Measurements from ENCODE around the gene UTP20.

Gene UTP20

DNA sequence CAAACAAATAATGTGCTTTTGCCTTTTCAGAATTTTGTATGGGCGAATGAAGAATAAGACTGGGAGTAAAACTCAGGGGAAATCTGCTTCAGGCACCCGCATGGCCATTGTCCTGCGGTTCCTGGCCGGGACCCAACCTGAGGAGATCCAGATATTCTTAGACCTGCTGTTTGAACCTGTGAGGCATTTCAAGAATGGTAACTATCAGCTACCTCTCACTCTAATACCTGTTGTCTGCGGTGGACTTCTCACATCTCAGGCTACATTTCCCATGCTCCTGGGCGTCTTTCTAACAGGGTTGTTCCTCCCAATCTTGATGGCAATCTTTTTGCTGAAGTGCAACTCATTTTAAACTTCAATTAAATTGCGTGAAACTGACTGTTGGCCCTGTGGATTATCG is 47.1 kb downstream of the UTP20 start:
- TF ChIP-seq, protein P1, sequence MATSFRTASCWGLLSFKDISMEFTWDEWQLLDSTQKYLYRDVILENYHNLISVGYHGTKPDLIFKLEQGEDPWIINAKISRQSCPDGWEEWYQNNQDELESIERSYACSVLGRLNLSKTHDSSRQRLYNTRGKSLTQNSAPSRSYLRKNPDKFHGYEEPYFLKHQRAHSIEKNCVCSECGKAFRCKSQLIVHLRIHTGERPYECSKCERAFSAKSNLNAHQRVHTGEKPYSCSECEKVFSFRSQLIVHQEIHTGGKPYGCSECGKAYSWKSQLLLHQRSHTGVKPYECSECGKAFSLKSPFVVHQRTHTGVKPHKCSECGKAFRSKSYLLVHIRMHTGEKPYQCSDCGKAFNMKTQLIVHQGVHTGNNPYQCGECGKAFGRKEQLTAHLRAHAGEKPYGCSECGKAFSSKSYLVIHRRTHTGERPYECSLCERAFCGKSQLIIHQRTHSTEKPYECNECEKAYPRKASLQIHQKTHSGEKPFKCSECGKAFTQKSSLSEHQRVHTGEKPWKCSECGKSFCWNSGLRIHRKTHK (tag by site-specific recombination; IDR thresholded peaks at IDR 0.05), result no peak
- TF ChIP-seq ZNF514 (tag by site-specific recombination; IDR thresholded peaks at IDR 0.05) (no peak), ZNF324 (tag by site-specific recombination; IDR thresholded peaks at IDR 0.05) (no peak)
- H3K4me1 ChIP-seq (ENCODE audit: control insufficient read depth, insufficient read depth, low read length), result no peaks in the 10 kb centered on the region
- H3K36me3 ChIP-seq (ENCODE audit: control insufficient read depth in 2 of 2, insufficient read depth in 1 of 2, low read length in 2 of 2), result peaks cover 16 to 44% of the 10 kb centered on the region in 2 experiments
- no peak overlapping the region for H3K27ac ChIP-seq (ENCODE audit: extremely low read depth, low read depth, low read length)
- ChIA-PET CTCF (interaction anchor here (0.6 kb wide), 1 partner anchor 226 kb away, joined by 3 read pairs; no protein-coding TSS in a partner anchor), POLR2A (no interaction called here)
- no peaks in the 10 kb centered on the region for H3K9me3 ChIP-seq (ENCODE audit: control insufficient read depth, insufficient read depth, low read depth, low read length)
- H3K4me3 ChIP-seq (ENCODE audit: low read depth, low read length), result no peak overlapping the region

DNA sequence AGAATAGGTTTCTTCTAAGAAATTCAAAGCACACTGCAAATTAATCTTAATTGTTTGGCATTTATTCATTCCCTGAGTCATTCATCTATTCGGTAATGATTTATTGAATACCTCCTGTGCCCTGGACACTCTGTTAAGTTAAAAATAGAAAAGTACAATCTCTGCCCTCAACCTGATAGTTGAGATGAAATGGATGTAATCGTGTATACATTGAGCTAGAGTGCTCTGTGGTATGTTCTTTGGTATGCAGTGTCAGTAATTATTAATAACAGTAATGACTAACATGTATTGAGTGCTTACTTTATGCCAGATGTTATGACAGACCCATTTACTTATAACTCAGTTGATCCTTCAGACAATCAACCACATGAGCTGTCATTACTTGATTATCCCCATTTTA is 47.6 kb downstream of the UTP20 start:
- CTCF ChIA-PET, result interaction anchor here (0.6 kb wide), 1 partner anchor 225 kb away, joined by 3 read pairs; no protein-coding TSS in a partner anchor
- TF ChIP-seq ZNF174 (tag by site-specific recombination; IDR thresholded peaks at IDR 0.05) (no peak), SALL2 (tag by site-specific recombination; IDR thresholded peaks at IDR 0.05; ENCODE audit: borderline replicate concordance) (no peak), ZNF624 (tag by site-specific recombination; IDR thresholded peaks at IDR 0.05) (no peak), ZSCAN16 (tag by site-specific recombination; IDR thresholded peaks at IDR 0.05) (no peak)
- TF ChIP-seq, protein P2, sequence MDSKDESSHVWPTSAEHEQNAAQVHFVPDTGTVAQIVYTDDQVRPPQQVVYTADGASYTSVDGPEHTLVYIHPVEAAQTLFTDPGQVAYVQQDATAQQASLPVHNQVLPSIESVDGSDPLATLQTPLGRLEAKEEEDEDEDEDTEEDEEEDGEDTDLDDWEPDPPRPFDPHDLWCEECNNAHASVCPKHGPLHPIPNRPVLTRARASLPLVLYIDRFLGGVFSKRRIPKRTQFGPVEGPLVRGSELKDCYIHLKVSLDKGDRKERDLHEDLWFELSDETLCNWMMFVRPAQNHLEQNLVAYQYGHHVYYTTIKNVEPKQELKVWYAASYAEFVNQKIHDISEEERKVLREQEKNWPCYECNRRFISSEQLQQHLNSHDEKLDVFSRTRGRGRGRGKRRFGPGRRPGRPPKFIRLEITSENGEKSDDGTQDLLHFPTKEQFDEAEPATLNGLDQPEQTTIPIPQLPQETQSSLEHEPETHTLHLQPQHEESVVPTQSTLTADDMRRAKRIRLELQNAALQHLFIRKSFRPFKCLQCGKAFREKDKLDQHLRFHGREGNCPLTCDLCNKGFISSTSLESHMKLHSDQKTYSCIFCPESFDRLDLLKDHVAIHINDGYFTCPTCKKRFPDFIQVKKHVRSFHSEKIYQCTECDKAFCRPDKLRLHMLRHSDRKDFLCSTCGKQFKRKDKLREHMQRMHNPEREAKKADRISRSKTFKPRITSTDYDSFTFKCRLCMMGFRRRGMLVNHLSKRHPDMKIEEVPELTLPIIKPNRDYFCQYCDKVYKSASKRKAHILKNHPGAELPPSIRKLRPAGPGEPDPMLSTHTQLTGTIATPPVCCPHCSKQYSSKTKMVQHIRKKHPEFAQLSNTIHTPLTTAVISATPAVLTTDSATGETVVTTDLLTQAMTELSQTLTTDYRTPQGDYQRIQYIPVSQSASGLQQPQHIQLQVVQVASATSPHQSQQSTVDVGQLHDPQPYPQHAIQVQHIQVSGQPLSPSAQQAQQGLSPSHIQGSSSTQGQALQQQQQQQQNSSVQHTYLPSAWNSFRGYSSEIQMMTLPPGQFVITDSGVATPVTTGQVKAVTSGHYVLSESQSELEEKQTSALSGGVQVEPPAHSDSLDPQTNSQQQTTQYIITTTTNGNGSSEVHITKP (tag by site-specific recombination; IDR thresholded peaks at IDR 0.05), result no peak
- no peak overlapping the region for H3K4me3 ChIP-seq (ENCODE audit: low read depth, low read length)

DNA sequence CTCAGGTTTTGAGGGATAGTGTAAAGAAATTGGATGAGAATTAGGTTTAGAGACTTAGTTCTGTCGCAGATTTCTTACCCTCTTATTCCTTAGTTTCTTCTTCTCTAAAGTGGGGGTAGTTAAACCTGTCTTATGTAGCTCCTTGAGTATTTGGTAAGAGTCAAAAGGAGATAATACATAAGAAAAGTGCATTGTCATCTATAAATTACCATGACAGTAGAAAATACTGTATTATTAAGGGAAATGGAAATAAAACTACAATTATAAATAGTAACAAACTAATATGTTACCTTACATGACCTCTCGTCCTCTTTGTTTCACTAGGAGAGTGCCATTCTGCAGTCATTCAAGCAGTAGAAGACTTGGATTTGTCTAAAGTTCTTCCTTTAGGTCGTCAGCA is 49.0 kb downstream of the UTP20 start:
- H3K36me3 ChIP-seq (ENCODE audit: control insufficient read depth in 2 of 2, insufficient read depth in 1 of 2, low read length in 2 of 2), result peaks cover 16 to 52% of the 10 kb centered on the region in 2 experiments
- no peaks in the 10 kb centered on the region for H3K9me3 ChIP-seq (ENCODE audit: control insufficient read depth, insufficient read depth, low read depth, low read length)
- no peak overlapping the region for H3K4me3 ChIP-seq (ENCODE audit: low read depth, low read length)
- no peak overlapping the region for H3K27ac ChIP-seq (ENCODE audit: extremely low read depth, low read depth, low read length)
- no peak for TF ChIP-seq GFI1B (tag by site-specific recombination; IDR thresholded peaks at IDR 0.05)
- no peak for TF ChIP-seq GLIS2 (tag by site-specific recombination; IDR thresholded peaks at IDR 0.05)
- no peak for TF ChIP-seq KLF16 (tag by site-specific recombination; IDR thresholded peaks at IDR 0.05)
- TF ChIP-seq, protein P3, sequence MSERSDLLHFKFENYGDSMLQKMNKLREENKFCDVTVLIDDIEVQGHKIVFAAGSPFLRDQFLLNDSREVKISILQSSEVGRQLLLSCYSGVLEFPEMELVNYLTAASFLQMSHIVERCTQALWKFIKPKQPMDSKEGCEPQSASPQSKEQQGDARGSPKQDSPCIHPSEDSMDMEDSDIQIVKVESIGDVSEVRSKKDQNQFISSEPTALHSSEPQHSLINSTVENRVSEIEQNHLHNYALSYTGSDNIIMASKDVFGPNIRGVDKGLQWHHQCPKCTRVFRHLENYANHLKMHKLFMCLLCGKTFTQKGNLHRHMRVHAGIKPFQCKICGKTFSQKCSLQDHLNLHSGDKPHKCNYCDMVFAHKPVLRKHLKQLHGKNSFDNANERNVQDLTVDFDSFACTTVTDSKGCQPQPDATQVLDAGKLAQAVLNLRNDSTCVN (tag by site-specific recombination; optimal IDR thresholded peaks at IDR 0.05), result no peak
- no peak for TF ChIP-seq KLF1 (tag by site-specific recombination; IDR thresholded peaks at IDR 0.05)
- no peak for TF ChIP-seq ZNF521 (tag by site-specific recombination; IDR thresholded peaks at IDR 0.05)
- TF ChIP-seq ZNF423 (tag by site-specific recombination; IDR thresholded peaks at IDR 0.05), result no peak
- no peak for TF ChIP-seq ZIC2 (tag by site-specific recombination; IDR thresholded peaks at IDR 0.05)
- TF ChIP-seq ZNF202 (tag by site-specific recombination; IDR thresholded peaks at IDR 0.05; ENCODE audit: borderline replicate concordance), result no peak
- TF ChIP-seq, protein P4, sequence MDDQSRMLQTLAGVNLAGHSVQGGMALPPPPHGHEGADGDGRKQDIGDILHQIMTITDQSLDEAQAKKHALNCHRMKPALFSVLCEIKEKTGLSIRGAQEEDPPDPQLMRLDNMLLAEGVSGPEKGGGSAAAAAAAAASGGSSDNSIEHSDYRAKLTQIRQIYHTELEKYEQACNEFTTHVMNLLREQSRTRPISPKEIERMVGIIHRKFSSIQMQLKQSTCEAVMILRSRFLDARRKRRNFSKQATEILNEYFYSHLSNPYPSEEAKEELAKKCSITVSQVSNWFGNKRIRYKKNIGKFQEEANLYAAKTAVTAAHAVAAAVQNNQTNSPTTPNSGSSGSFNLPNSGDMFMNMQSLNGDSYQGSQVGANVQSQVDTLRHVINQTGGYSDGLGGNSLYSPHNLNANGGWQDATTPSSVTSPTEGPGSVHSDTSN (CRISPR knock-in tag; IDR thresholded peaks at IDR 0.05), result no peak
- TF ChIP-seq ZNF335 (tag by site-specific recombination; conservative IDR thresholded peaks at IDR 0.05), result no peak
- TF ChIP-seq ZNF677 (tag by site-specific recombination; IDR thresholded peaks at IDR 0.05), result no peak
- no peak for TF ChIP-seq PRDM1 (tag by site-specific recombination; IDR thresholded peaks at IDR 0.05)
- TF ChIP-seq, protein P5, sequence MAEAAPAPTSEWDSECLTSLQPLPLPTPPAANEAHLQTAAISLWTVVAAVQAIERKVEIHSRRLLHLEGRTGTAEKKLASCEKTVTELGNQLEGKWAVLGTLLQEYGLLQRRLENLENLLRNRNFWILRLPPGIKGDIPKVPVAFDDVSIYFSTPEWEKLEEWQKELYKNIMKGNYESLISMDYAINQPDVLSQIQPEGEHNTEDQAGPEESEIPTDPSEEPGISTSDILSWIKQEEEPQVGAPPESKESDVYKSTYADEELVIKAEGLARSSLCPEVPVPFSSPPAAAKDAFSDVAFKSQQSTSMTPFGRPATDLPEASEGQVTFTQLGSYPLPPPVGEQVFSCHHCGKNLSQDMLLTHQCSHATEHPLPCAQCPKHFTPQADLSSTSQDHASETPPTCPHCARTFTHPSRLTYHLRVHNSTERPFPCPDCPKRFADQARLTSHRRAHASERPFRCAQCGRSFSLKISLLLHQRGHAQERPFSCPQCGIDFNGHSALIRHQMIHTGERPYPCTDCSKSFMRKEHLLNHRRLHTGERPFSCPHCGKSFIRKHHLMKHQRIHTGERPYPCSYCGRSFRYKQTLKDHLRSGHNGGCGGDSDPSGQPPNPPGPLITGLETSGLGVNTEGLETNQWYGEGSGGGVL (tag by site-specific recombination; IDR thresholded peaks at IDR 0.05), result no peak
- no peak for TF ChIP-seq ZNF266 (tag by site-specific recombination; IDR thresholded peaks at IDR 0.05; ENCODE audit: low read depth)
- no peak for TF ChIP-seq SALL2 (tag by site-specific recombination; IDR thresholded peaks at IDR 0.05; ENCODE audit: borderline replicate concordance)
- CTCF ChIA-PET, result no interaction called here
- H3K4me1 ChIP-seq (ENCODE audit: control insufficient read depth, insufficient read depth, low read length), result no peaks in the 10 kb centered on the region
- POLR2A ChIA-PET, result no interaction called here

More for the DNA sequence above, 47.6 kb downstream of the UTP20 start:
- Histone ChIP-seq H3K27ac (ENCODE audit: extremely low read depth, low read depth, low read length) (no peak overlapping the region), H3K4me1 (ENCODE audit: control insufficient read depth, insufficient read depth, low read length) (no peaks in the 10 kb centered on the region), H3K9me3 (ENCODE audit: control insufficient read depth, insufficient read depth, low read depth, low read length) (no peaks in the 10 kb centered on the region), H3K36me3 (ENCODE audit: control insufficient read depth in 2 of 2, insufficient read depth in 1 of 2, low read length in 2 of 2) (peaks cover 16 to 46% of the 10 kb centered on the region in 2 experiments)
- POLR2A ChIA-PET, result no interaction called here

All from HEK293 (cell line).